ENCODE results near the gene OAS3.

The OAS3 gene

DNA sequence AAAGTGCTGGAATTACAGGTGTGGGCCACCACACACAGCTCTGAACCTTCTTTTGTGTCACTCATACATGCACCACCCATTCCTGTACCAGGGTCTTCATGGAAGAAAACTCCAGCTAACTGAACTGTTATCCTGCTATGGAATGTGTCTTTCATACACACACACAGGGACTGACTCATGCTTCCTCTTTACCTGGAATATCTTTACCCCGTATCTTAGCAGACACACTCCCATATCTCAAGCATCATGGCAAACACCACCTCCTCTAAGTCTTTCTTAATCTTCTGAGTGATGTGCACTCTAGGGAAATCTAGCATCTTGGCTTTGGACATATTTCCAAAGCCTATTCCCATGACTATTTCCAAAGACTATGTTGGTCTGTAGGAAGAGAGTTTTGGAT, 83.2 kb downstream of the OAS3 start:
- DNase-seq (ENCODE audit: low read depth) = no peak
